HG03064 (cell line): ENCODE measurements around the gene MCM3AP.

Experiments used
- ATAC-seq: cut with Tn5 transposase; IDR thresholded peaks from one replicate; pipeline ENCODE4 v1.9.1; 2021; ENCODE audit warnings: low read depth; ENCODE audit not compliant: unreplicated experiment

Gene MCM3AP

GRCh38 chr21:46220847-46221246 lies 64.6 kb downstream of the MCM3AP start:
- ATAC-seq, result no peak

DNA sequence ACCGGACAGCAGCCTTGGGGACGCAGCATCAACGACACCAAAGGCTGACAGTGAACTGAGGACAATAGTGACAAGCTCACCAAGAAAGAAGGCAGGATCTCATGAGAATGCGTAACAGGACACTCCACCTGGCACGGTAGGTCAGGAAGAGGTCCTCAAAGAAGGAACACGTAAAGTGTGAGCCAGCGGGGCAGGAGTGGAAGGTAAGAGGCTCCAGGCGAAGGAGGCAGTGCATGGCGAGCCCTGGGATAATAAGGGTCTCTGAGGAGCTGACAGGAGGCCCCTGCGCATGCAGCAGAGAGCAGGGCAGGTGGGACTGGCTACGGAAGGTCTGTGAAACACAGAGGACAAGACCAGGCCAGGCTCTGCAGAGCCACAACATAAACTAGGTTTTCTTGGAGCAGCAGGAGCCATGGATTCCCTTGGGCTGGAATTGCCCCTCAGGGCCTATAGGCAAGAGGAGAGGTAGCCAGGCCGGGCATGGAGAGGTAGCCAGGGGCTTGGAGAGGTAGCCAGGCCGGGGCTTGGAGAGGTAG lies 65.1 kb downstream of the MCM3AP start:
- no peak for ATAC-seq

GRCh38 chr21:46219591-46220239 lies 65.7 kb downstream of the MCM3AP start:
- ATAC-seq, result no peak

DNA sequence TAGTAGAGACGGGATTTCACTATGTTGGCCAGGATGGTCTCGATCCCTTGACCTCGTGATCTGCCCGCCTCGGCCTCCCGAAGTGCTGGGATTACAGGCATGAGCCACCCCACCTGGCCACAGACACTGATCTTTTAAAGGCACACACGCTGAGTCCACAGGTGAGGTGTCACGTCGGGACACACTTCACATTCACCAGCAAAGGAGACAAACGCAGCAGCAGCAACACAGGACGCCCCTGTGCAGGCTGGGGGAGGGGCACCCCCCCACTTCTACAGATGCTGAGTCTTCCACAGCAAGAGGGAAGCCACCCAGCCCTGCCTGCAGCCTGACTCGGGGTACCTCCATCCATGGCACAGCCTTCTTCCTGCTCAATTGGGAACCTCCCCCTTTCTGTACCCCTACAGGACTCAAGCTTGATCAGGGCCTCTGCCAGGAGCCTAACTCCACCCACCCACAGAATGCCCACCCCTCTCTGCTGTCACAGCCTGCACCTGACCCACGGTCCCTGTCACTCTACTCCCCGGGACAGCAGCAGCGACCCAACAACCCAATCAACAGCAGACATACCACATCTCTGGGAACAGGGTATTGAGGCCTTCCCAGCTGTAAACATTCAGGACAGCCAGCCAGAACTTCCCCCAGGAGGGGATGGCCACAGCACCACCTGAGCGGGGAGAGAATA lies 66.4 kb downstream of the MCM3AP start:
- no peak for ATAC-seq

GRCh38 chr21:46217511-46218196 lies 67.8 kb downstream of the MCM3AP start:
- no peak for ATAC-seq

DNA sequence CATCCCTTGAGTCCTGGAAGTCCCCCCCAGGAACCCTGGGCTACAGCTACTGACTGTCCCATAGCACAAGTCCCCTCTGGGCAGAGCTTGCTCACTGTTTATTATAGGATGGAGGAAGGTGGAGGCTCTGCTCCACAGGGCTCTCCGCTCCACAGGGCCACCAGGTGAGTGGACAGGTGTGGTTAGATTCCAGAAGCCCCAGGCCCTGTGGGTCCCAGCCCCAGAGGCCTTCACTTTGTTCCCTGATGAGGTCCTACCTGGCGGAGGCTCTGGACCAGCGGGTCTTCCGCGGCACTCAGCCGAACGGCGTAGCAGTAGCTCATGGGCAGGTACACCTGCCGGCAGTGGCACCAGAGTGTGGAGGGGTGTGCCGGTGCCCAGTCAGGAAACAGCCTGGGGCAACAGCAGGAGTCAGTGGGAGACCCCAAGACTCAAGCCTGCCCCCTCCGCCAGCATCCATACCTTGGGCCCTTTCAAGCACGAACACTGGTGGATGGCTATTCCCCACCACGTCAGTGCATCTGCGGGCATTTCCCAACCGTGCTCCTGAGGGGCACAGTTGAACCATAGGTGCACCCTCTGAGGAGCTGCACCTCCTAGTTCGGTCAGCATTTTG lies 69.2 kb downstream of the MCM3AP start:
- ATAC-seq, result no peak

- no peak for ATAC-seq
These were observed 69.8 kb downstream of the MCM3AP start for GRCh38 chr21:46215436-46216131.

DNA sequence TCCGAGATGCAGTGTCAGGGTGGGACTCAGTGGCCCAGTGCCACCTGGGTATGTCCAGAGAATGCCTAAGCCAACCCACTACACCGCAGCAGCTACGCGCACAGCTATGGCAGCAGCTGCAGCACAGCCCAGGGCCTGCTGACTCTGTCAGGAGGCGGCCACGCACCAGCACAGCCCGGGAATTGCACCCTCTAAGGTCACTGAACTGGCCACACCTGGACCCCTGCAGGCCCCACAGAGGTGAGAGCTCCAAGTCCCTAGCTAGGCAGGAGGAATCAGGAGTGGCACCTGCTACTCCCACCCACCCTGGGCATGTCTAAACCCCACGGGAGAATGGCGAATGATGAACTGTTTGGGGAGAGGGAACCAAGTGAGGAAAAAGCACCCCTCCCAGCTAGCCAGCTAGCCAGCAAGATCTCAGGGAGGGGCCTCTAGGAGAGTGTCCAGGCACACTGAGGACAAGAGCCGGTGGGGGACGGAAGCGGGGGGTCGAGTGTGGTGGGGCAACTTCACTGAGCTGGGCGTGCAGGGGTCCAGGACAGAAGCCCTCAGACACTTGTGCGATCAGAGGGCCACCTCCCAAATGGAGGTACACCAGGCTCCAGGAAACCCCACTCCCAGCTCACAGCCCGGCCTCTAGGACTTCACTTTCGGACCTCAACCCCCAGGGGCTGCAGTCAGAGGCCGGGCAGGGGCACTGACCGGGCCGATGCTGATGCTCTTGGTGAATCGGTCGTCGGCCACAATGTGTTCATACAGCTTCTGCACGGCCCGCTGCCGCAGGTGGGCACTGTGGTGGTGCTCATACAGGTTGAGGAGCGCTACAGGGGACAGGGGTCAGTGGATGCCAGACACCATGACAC lies 70.7 kb downstream of the MCM3AP start:
- ATAC-seq, result no peak

- ATAC-seq, result no peak
These were observed 71.7 kb downstream of the MCM3AP start for GRCh38 chr21:46213620-46214286.

DNA sequence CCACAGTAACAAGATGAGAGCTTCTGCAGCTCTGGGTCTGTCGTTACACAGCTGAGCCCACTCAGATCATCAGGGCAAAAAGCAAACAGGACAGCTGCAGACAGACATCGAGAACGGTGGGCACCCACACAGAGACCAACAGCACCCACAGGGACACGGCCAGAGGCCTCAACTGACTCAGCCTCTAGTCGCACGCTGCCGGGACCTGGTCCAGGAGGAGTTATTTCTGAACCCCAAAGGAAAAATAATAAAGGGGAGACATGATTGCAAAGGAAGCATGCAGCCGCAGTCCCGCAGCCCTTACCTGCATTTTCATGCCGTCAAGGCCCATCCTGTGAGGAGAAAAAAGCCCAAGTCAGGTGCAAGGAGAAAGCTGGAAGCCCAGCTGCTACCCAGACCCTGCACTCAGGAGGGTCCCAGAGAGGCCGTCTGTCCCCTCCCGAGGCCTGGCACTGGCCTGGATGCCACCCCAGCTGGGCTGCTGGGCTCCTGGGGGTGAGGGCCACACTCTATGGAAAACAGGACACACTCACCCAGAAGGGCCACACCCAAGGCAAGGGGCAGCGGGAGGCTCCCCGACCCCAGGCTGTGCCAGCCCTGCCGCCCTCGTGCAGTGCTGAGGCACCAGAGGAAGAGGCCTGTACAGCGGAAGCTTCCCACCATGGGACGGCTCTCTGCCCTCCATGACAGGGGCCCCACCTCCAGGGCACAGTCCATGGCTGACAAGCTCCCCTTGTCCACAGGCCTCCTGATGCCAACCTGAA lies 72.5 kb downstream of the MCM3AP start:
- no peak for ATAC-seq

GRCh38 chr21:46211786-46212720 lies 73.4 kb downstream of the MCM3AP start:
- ATAC-seq, result no peak

GRCh38 chr21:46211376-46211775 lies 74.0 kb downstream of the MCM3AP start:
- no peak for ATAC-seq

DNA sequence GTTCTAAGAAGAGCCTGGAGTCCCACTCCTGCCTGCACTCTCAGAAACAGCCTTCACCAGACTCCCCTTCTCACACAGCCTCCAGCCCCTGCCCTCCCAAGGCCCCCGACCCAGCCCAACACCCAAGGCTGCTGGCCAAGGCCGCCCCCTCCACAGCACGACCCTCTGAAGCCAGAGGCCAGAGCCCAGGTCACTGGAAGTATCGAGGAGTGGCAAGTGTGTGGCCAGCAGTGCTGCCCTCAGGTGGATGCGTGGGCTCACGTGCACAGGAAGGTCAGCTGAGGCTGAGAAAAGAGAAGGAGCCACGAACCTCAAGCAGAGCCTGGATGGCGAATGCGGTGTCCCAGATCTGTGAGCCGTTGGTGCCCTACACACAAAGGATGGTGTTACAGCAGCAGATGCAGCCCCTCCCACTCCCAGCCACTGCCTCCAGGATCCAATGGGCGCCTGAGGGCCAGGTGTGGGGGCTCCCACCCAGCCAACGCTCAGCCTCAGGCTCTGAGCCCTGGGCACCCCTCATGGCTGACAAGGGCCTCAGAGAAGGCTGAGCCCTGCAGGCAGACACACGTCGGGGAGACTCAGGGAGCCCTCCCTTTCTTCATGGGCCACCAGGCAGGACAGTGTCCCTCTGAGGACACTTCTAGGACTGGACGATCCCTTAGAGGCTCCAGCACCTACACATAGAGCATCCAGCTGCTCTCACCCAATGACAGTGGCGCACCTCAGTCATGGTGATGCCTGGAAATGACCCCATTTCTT lies 74.9 kb downstream of the MCM3AP start:
- no peak for ATAC-seq

DNA sequence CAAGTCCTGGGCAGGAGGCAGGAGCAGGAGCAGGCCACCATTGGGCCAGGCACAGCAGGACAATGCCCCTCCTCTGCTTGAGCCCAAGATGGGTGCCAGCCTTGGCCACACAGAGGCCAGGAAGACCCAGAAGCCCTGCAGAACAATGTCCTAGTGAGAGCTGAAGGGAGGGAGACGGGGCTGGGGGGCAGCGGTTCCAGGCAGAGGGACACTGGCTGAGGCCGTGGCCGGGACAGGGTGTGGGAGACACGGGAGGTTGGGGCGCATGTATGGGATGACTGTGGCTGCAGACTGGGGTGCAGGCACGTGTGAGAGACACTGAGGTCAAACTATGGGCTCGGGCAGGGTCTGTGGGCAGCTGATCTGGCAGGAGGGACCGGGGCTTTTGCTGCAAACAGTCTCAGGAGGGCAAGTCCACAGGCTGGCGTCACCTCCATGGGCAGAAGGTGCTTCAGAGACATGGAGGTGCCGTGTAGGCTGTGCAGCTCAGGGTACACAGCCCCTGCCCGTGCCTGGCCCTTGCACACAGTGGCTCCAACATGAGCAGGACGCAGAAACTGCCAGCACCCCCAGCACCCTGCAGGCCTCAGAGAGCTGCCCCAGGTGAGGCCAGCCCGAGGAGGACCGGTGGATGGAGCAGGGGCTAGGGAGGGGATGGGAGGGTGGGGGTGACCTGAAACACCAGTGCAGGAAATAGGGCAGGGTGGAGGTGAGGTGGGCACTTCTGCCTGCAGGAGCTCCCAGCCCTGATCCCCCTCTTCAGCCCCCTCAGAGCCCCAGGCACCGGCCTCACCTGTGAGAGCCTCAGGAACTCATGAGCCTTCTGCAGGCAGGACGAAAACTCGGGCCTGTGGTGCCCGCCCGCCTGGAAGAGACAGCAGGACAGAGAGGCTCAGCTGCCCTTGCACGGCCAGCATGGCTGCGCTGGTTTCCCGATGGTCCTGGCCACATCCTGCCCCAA lies 76.4 kb downstream of the MCM3AP start:
- ATAC-seq, result no peak

DNA sequence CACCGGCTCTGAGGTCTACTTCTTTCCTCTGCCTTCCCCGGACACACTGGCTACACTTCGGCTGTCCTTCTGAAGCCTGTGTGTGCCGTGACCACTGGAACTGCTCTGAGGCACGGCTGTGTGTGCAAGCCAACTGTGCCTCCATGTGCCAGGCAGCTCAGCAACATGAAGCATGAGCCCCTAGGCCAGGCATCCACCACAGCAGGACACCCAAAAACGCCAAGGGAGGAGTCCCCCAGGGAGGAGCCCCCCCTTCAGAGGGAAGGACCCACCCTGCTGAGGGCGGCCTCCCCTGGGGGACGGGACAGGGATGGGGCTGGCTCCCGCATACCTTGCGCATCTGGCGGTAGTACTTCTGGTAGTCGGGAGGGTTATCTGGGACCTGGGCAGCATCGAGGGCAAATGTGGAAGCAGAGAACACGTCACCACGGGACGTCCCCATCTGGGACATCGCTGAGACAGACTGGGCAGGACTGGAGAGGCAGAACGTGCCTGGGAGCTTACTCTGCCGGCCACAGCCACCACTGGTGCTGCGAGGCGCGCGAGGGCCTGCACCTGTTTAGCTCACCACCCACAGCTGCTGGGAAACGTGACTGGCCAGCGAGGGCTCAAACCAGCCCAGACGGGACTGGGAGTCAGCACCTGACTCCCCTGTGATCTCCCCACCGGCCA lies 77.4 kb downstream of the MCM3AP start:
- ATAC-seq, result no peak
